Measurements from ENCODE around the gene NKG7.

- TF ChIP-seq CTCF (IDR thresholded peaks at IDR 0.05; ENCODE audit: low read depth, low read length, missing input control) (no peak), EGR1 (IDR thresholded peaks at IDR 0.05; ENCODE audit: low read depth in 2 of 2) (no peak), MAX (IDR thresholded peaks at IDR 0.05) (no peak), FOXA1 (IDR thresholded peaks at IDR 0.05) (no peak), YY1 (IDR thresholded peaks at IDR 0.05) (no peak), ZBTB33 (IDR thresholded peaks at IDR 0.05) (no peak), ATF3 (IDR thresholded peaks at IDR 0.05) (no peak), JUND (IDR thresholded peaks at IDR 0.05) (no peak), TAF1 (conservative IDR thresholded peaks at IDR 0.05) (no peak), REST (IDR thresholded peaks at IDR 0.05) (no peak), RXRA (IDR thresholded peaks at IDR 0.05) (no peak), SP1 (IDR thresholded peaks at IDR 0.05) (no peak), GABPA (IDR thresholded peaks at IDR 0.05 in 1 of 2, conservative IDR thresholded peaks at IDR 0.05 in 1 of 2) (no peak), NR2F2 (IDR thresholded peaks at IDR 0.05) (no peak)
Measured at GRCh38 chr19:51368366-51369282, 3.8 kb downstream of the NKG7 start, which contains the start of gene CLDND2.
